ENCODE results near the gene RNF19B.

DNA sequence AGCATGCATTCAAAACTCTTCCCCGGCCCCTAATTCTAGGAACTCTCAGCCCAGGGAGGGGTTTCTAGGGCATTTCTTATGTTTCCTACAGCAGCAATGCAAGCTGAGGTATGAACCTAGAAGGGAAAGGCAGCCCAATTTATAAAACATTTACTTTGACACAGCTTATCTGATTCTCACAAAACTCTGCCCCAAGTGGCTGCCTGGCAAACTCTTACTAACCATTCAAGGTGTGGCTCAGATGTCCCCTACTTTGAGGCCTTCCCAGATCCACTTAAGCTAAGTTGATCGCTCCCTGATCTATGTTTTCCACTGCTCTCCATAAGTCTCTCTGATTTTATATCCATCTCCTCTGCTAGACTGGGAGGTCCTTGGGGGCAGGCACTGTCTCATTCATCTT, 36.7 kb upstream of the RNF19B start:
- TF ChIP-seq EP300 (IDR thresholded peaks at IDR 0.05; ENCODE audit: borderline replicate concordance), result no peak
- TF ChIP-seq TAF1 (IDR thresholded peaks at IDR 0.05; ENCODE audit: low read depth), result no peak
- TF ChIP-seq, protein P1, sequence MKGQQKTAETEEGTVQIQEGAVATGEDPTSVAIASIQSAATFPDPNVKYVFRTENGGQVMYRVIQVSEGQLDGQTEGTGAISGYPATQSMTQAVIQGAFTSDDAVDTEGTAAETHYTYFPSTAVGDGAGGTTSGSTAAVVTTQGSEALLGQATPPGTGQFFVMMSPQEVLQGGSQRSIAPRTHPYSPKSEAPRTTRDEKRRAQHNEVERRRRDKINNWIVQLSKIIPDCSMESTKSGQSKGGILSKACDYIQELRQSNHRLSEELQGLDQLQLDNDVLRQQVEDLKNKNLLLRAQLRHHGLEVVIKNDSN (IDR thresholded peaks at IDR 0.05), result no peak
- no peak for TF ChIP-seq NFIC (IDR thresholded peaks at IDR 0.05)
- TF ChIP-seq CEBPB (IDR thresholded peaks at IDR 0.05), result no peak
- TF ChIP-seq YY1 (IDR thresholded peaks at IDR 0.05; ENCODE audit: low read depth), result no peak
- no peak for TF ChIP-seq TCF12 (IDR thresholded peaks at IDR 0.05; ENCODE audit: low read depth)
